Activated T-cell treated with anti-CD3 and anti-CD28 coated beads, Interleukin-2, amount 50 U/mL, for 48 hours (primary cell): ENCODE measurements around the gene PYM1.

Experiments used
- DNase-seq, 2 experiments: peaks; one replicate each; pipeline ENCODE4 v3.0.0-alpha.2; 2020

Gene PYM1

GRCh38 chr12:55927588-55928502, at the start of gene PYM1:
Gene PYM1, minus strand, starts transcription at chr12:55927894. Its CDS starts 133 bp downstream, at chr12:55927761.
- DNase-seq: peak; percentile 79 to 82

GRCh38 chr12:55974308-55974730, 46.6 kb upstream of the PYM1 start:
- no peak for DNase-seq

GRCh38 chr12:55973599-55974307, 46.1 kb upstream of the PYM1 start, which contains the start of gene RAB5B:
Gene RAB5B, plus strand, starts transcription at chr12:55974078. Its CDS starts 12,883 bp downstream, at chr12:55986961.
- peak; percentile 97 to 98 for DNase-seq

GRCh38 chr12:55972911-55973598, 45.4 kb upstream of the PYM1 start:
- DNase-seq: no peak

DNA sequence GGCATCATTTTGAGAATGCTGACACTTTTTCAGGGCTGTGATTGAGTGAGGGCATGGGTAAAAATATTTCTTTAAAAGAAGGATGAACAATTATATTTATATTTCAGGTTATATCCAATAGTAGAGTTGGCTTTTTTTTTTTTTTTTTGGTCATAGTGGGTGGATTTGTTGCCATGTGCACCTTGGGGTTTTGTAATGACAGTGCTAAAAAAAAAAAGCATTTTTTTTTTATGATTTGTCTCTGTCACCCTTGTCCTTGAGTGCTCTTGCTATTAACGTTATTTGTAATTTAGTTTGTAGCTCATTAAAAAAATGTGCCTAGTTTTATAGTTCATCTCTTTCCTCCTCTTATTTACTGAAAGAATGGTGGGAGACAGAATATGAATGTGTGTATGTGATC, 44.8 kb upstream of the PYM1 start:
- DNase-seq: no peak

GRCh38 chr12:55972042-55972441, 44.3 kb upstream of the PYM1 start:
- DNase-seq: no peak

DNA sequence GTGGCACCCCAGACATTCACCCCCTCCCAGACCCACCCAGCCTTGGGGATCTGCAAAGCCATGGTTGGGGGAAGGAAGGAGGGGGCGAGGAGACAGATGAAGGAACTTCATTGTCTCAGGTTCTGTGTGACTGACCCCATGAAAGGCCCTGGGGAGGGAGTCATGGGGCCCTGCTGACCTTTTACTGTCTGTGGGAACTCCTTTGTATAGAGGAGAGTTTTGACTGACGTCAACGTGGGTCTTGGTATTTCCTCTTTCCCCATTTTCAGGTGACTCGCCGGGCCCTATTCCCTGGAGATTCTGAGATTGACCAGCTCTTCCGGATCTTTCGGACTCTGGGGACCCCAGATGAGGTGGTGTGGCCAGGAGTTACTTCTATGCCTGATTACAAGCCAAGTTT, 43.1 kb upstream of the PYM1 start:
- no peak for DNase-seq

DNA sequence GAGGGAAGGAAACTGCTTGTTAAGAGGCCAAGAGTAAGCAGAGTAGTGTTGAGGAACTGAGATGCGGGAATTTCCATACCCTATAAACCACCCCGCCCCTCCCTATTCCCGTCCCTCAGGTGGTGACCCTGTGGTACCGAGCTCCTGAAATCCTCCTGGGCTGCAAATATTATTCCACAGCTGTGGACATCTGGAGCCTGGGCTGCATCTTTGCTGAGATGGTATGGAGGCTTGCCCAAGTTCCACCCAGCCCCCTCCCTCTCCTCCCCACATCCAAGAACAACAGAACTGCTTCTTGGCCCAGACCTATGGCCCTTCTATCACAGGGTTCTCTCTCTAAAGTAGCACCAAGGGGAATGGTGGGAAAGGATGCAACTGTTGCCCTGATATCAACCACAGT, 41.7 kb upstream of the PYM1 start:
- DNase-seq: no peak

DNA sequence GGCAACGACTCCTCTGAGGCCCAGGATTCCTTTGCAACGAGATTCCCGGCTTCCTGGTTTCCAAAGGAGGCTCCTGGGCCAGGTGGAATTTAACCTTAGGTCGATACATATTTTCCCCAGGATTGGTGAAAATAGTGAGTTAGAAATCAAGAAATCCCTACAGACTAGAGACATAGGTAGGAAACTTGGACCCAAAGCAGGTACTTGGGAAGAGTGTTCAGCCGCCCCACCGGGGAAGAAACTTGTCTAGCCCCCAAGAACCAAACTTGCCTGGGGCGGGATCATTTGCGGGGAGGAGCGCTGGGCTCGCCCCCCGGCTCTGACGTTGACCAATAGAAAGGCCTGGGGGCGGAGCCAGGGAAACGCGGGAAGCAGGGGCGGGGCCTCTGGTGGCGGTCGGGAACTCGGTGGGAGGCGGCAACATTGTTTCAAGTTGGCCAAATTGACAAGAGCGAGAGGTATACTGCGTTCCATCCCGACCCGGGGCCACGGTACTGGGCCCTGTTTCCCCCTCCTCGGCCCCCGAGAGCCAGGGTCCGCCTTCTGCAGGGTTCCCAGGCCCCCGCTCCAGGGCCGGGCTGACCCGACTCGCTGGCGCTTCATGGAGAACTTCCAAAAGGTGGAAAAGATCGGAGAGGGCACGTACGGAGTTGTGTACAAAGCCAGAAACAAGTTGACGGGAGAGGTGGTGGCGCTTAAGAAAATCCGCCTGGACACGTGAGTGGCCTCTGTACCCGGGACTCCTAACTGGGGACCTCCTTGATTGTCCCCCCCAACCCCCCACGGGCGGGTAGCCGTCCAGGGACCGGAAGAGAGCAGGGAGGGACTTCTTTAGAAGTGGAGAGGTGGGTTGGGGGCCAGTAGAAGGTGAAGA, 39.0 kb upstream of the PYM1 start, which contains the start of gene CDK2:
TSS of gene CDK2 (plus strand) at position 423 of the 874 bp plus-strand sequence. CDS start at position 602, 179 bp downstream.
- peak; percentile 97 to 98 for DNase-seq

DNA sequence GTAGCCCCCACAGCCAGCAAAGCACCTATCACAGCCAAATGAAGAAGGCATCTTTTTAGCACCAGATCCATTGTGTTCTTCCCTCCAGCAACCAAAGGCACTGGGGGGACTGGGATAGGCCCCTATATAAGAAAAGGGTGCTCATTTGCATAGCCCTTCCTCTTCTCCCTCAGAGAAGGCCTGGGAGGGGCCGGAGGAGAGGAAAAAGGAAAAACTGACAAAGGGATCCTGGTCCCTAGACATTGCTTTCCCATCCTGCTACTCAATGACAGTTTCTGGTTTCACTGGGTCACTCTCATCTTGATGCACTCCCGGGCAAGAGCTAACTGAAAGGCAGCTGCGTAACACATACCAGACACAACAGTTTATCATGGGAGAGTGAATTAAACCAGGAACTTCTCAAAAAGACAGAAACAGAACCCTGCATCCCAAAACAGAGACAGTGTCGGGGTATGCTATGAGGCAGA, 38.3 kb upstream of the PYM1 start, which contains the start of gene PMEL:
TSS of gene PMEL (minus strand) at position 102 of the 467 bp plus-strand sequence. CDS start at position 71, 31 bp downstream.
- DNase-seq: no peak

- no peak for DNase-seq
Observed at GRCh38 chr12:55965240-55965639, 37.5 kb upstream of the PYM1 start.

DNA sequence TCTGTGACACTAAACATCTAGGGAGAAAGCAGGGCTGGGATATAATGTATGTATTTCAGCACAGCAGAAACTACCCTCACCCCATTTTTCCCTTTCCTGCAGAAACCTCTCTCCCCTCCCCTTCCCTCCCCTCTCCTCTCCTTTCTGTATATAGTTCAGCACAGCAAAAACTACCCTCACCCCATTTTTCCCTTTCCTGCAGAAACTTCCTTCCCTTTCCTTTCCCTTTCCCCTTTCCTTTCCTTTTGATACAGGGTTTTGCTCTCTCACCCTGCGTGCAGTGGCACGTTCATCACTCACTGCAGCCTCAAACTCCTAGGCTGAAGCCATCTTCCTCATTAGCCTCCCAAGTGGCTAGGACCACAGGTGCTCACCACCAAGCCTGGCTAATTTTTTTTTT, 36.1 kb upstream of the PYM1 start:
- no peak for DNase-seq

DNA sequence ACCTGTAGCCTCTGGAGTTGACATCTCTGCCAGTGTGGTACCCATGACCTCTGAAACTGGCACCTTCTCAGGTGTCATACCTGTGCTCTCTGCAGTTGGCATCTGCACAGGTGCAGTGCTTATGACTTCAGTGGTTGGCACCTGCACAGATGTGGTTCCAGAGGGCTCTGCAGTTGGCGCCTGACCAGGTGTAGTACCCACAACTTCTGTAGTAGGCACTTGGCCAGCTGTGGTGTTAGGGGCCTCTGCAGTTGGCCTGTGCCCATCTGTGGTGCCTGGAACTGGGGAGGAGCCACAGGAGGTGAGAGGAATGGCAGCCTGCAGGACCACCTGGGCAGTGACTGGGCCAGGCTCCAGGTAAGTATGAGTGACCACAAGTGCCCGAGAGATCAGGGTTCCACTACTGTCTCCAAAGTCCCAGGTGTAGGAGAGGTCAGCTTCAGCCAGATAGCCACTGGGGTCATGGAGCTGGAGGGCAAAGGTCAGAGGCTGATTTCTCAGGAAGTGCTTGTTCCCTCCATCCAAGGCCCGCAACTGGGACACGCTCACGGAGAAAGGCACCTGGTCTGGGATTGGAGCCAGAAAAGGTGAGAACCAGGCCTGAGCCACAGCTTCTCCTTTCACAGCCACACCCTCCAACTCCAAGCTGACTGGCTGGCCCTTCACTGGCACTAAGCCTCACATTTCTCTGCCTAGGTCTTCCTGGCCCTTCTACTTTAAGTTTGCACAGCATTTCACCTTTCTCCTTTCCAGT, 29.6 kb upstream of the PYM1 start:
- no peak for DNase-seq

GRCh38 chr12:55955800-55956508, 28.3 kb upstream of the PYM1 start:
- peak; percentile 68 to 70 for DNase-seq

DNA sequence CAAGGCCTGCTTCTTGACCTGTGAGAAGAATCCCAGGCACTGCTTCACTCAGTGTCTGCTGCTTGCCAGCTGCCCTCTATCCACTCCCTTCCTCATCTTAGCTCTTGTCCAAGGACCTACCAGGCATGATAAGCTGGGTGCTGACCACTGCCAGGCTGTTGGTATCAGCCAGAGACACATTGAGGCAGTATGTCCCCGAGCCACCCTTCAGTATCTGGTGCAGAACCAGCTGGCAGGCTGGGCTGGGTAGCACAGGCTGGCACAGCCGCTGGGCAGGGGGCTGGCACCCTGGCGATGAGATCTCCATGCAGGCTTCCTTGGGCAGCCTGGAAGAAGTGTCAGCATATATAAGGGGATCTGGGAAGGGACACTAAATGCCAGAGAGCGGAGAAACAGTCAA, 27.6 kb upstream of the PYM1 start:
- no peak for DNase-seq

DNA sequence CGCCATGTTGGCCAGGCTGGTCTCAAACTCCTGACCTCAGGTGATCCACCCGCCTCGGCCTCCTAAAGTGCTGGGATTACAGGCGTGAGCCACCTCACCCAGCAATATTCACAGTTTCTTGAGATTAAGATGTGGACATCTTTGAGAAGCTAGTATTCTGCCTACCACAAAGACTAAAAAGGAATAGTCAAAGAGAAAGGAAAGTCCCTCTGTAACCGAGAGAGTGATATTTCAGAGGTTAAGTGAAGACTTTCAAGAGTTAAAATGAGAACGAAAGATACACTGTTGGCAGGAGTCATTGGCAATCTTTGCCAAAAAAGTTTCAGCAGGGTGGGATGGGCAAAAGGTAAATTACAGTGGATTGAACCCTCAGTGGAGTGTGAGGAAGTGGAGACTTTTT, 18.9 kb upstream of the PYM1 start:
- no peak for DNase-seq

- no peak for DNase-seq
Observed at GRCh38 chr12:55942577-55943136, 15.0 kb upstream of the PYM1 start.

- no peak for DNase-seq
Observed at GRCh38 chr12:55942055-55942454, 14.4 kb upstream of the PYM1 start.

GRCh38 chr12:55940065-55940732, 12.5 kb upstream of the PYM1 start:
- peak; percentile 88 to 89 for DNase-seq
